Fibroblast of skin of abdomen (primary cell): ENCODE measurements around the gene ISL2.

Experiments used
- DNase-seq: peaks from one replicate; pipeline ENCODE4 v3.0.0-alpha.2; 2013

Gene ISL2

DNA sequence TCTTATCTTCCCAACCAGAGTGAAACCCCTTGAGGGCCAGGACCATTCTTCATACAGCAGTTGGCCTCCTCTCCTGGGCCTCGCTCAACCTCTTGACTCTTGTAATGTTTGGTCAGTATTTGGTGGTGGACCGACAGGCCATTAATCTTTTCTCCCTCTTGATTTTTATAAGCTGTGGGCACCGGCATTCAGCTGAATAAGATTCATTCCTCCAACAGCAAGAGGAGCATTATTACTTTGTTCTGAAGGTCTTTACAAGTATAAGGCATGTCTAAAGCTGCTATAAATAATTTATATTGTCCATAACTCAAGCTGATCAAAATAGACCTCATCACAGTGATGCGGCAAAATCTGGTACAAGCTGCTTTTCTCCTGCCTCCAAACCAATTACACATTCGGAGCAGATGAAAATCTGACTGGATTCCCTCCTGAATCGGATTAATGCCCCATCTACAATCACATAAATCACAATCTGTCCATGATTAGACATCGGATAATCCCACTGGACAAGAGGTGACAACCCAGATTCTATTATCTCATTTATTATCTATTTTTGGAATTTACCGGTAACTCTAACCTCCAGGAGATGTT, 8.4 kb upstream of the ISL2 start:
- DNase-seq = no peak

DNA sequence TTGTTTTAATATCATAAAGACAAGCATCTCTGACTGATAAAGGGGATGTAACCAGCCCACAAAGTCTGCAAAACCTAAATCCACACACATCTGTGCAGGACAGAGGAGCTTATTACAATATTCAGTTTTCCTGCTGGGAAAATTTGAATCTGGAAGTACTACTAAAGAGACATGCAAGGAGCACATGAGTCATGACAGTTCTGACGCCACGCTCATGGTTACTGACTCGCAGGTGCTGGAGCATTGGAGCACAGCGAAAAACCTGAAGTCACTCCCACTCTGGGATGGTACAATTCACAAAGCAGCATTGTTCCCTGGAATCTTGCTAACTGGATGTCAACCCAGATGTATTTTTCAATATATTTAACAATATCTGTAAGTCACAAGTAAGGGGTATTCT, 7.6 kb upstream of the ISL2 start:
- DNase-seq = no peak

DNA sequence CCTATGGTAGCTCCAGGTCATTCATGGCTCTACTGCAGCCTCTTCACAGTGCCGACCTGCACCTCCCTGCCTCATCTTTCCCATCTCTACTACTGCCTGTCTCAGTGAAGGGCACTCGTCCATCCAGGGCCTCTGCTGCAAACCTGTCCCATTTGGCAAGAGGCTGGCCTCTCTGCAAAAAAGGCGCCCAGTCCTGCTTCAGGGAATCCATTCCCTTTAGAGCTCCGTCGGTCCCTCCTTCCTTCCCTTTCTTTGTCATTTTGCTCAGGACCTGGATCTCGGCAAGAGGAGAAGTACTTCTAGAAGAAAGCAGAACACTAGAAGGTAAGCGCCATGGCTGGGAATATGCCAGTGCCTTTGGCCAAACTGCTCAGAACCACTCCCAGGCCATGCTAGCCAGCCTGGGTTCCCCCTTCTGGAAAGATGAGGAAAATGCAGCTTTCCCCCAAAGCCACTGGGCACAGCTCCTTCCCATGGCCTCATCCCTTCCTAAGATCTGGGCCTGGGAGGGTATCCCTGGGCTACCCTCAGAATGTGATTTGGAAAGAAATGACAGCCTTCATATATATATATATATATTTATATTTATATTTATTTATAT, 6.4 kb upstream of the ISL2 start:
- DNase-seq = no peak

DNA sequence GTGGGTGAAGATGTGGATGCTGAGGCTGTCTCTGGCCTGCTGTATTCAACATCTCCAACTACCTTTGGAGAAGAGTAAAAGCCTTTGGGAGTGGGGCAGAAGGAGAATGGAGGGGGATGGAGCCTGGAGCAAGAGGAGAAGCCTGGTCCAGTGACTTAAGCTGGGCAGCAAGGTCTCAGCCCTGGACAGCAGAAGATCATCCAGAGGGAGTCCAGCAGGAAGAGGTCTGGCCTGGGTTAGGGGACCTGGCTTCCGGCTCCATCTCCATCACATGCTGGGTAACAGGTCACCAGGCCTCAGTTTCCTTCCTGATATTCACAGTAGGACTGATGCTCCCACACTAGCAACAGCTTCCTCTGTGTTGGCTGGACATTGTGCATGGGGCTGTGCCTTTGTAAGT, 3.8 kb upstream of the ISL2 start:
- no peak for DNase-seq

DNA sequence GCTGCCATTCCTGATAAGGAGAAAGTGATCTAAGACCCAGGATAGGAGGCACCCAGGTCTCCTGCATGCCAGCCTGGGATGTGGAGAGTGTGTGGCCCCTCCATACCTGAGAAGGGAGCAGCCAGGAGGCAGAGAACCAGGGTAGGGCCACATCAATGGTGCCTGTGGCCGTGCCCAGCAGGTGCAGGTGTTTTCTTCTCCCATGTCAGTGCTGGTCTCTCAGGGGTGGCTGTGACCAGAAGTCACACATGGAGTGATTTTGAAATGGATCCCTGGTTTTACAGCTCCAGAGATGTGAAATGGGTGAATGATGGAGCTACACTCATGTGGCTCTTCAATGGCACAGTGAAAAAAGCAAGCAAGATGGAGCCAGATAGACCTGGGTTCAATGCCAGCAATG, 3.3 kb upstream of the ISL2 start:
- DNase-seq = no peak

DNA sequence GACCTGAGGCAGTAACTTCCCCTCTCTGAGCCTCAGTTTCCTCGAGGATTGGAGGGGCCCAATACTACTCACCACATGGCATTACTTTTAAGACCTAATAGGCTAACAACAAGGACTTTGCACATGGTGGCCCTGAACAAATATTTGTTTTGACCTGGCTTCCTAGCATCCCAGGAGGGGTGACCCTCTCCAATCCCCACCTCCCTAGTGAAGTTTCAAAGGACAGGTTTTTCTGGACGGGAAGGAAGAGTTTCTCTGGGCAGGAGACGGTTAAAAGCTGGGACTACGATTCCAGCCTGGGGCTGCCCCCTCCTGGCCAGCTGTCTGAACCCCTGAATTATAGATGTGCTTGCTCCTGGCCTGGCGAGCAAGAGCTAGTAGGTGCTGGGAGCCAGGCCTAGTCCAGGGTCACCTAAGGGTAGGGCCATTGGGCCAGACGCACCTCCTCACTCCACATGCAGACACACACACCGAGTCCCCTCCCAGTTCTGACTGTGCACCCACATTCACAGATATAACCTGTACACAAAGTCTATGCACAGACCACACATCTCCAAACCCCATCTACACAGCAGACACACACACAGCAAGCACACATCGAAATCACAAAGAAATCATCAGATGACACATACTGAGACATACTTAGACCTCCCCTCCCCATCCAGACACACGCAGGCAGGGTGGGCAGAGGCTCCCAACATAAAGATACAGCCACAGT, 2.7 kb upstream of the ISL2 start:
- no peak for DNase-seq

DNA sequence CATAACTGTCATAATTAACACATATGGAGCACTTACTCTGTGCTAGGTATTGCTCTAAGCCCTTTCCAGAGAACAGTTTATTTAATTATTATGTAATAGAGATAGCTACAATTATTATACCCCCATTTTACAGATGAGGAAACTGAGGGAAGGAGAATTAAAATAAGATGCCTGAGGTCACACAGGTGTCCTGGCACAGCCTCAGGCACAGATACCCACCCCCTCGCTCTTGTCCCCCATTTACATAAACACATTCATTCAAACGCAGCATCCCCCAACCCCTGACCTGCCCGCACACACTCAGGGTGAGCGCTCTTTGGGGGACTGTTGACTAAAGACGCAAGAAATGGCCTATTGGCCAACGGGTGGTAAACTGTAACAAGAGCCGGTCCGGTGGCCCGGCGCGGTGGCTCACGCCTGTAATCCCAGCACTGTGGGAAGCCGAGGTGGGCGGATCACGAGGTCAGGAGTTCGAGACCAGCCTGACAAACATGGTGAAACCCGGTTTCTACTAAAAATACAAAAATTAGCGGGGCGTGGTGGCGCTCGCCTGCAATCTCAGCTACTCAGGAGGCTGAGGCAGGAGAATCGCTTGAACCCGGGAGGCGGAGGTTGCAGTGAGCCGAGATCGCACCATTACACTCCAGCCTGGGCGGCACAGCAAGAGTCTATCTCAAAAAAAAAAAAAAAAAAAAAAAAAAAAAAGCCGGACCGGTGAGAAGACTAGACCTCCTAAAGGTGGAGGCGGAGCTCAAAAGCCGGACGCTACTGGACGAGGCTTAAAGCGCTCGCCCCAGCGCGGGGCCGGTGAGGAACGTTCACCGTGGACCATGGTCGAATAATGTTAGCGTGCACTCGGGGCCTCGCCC, 1.9 kb upstream of the ISL2 start:
- no peak for DNase-seq

DNA sequence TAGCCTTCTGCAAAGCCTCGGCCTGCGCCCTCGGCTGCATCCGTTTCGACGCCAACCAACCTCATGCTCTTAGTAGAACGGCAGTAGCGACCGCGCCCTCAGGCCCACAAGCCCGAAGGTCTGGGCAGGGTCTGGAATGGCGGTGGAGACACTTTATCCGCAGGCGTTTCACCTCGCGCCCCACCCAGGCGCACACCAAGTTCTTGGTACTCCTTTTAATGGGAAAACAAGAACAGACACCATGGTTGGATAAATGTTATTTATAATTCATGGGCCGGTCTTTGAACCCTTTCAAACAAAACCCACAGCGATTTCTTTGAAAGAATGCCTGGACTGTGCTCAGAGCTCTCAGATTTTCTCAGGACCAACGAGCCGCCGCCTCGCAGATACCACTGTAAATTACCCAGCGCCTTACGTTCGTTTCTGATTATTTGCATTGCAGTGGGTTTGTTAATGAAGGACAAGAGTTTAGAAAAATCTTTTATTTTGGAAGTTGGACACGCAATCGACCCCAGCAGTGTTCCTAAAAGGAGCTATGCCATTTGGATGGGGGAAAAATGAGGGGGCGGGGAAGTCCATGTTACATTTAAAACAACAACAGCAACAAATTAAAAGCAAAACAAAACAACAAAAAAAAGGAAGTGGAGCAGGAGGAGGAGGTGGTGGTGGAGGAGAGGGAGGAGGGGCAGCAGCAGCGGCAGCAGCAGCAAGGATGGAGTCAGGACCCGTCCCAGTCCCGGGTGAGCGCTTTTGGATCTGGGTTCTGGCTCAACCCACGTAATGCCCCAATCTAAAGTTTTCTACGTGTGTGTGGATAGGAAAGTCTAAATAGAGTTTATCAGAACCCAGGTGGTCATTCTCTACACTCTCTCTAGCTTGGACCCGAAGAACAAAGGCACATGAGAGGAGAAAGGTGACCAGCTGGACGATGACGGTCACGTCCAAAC, 993 bp upstream of the ISL2 start:
- peak; percentile 31 for DNase-seq

DNA sequence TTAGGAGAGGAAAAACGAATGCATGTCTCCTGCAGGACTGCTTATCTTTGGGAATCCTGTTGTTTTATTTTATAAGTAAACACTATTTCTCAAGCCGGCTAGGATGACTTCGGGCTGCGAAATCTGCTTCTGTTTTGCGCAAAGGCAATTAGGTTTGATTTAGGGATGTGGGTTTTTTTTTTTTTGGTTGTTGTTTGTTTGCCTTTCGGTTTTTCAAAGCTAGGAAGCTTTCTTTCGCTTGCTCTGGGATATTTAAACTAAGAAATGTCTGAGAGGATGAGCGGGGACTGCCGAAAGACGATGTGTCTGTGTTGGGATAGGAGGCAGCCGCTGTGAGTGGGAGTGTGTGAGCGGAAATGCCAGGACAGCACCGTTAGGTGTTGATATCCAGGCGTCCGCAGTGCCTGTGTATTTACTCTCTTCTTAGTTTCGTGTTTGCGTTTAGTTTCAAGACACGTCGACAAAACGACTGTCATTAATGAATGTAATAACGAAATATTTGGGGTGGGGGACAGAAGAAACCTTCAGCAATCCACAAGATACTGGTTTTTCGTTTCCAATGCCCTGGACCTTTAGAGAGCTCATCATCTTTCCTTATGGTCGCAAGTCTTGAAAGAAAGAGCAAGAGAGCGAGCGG, 604 bp downstream of the ISL2 start:
- peak; percentile 24 for DNase-seq

DNA sequence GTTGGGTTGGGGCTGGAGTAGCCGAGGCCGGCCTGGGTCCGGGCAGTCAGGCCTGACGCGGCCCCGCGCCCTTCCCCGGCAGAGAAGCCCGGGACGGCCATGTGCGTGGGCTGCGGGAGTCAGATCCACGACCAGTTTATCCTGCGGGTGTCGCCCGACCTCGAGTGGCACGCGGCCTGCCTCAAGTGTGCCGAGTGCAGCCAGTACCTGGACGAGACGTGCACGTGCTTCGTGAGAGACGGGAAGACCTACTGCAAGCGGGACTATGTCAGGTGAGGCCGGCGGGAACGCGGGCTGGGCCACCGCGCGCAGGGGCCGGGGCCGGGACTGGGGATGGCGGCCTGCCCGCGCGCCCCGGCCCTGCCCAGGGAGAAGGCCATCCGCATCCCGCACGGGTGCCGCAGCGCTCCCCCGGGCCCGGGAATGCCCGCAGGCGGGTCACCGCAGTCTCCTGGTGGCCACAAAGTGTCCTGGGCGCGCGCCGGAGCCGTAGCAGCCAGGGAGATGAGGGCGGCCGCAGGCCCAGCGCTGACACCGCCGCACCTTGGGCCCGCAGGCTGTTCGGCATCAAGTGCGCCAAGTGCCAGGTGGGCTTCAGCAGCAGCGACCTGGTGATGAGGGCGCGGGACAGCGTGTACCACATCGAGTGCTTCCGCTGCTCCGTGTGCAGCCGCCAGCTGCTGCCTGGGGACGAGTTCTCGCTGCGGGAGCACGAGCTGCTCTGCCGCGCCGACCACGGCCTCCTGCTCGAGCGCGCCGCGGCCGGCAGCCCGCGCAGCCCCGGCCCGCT, 1.3 kb downstream of the ISL2 start:
- no peak for DNase-seq

DNA sequence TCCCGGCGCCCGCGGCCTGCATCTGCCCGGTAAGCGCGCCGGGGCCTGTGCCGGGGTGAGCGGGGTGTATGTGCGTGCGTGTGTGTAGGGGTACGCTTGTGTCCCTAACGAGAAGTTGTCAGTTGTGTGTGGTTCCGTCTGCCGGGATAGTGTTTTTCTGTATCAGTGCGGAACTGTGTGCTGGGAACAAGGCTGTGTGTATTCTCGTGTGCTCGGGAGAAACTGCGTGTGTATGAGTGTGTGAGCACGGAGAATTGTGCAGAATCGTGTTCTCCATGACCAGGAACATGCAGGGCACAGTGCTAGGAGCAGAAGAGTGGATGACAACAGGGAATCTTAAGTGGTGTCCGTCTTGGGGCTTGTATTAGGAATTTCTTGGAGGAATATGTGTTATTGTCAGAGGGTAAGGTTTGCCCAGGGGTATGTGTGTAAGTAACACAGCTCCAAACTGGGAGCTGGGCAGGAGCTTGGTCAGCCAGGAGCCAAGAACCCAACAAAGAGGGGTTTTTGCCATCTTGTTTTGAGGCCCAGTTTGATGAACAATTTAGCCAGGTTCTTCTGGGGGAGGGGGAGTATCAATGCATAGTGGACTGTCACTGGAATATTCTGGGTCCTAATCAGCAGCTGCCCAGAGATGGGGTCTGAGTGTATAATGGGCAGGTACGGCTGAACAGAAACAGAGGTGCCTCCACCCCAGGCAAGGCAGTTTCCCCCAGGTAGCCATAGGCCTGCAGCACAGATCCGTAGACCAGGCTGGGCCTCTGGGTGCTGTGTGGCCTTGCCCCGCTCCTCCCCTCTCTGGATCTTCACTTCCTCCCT, 2.1 kb downstream of the ISL2 start:
- no peak for DNase-seq

DNA sequence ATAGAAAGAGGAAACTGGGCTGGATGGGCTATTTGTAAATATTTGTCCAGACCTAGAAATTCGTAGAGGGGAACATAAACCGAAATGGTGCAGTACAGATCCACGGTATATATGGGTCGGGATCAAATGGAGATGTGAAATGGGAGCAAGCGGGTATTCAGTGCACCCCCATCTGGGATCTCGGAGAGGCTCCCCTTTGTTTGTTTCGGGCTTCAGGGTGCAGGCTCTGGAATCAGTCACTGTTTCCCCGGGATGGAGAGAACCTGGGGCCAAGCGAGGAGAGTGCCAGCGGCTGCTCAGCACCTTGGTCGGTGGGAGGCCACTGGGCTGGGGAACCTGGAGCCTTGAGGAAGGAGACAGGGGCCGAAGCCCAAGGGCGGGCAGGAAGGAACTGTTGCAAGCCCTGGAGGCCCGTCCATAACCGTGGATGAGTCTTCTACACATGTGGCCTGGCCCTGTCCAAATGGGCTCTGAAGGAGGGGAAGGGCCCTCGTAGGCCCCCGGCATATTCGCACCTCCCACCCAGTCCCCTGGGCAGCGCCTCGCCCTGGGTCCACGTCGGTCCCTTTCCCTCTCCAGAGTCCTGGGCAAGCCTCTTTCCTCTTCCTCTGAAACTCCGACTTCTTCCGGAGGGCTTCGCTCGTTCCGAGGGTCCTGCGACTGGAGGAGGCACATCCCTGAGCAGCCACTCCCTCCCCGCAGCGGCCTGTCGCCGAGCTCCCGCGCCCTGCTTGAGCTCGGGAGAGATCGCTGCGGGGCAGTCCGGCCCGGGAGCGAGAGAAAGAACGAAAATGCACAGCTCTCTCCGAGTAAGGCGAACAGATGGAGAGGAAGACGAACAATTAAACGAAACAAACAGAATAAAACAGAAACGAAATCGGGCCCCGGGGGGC, 3.0 kb downstream of the ISL2 start:
- DNase-seq = peak; percentile 23

DNA sequence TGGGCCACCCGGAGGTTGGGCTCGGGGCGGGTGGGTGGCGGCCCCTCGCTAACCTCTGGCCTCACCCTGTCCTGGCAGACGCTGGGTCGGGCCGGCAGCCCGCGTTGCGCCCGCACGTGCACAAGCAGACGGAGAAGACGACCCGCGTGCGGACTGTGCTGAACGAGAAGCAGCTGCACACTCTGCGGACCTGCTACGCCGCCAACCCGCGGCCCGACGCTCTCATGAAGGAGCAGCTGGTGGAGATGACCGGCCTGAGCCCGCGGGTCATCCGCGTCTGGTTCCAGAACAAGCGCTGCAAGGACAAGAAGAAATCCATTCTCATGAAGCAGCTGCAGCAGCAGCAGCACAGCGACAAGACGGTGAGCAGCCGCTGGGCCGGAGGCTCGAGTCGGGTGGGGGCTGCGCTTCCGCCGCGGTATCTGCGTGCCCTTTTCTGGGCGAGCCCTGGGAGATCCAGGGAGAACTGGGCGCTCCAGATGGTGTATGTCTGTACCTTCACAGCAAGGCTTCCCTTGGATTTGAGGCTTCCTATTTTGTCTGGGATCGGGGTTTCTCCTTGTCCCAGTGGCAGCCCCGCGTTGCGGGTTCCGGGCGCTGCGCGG, 3.7 kb downstream of the ISL2 start:
- DNase-seq = peak; percentile 27

DNA sequence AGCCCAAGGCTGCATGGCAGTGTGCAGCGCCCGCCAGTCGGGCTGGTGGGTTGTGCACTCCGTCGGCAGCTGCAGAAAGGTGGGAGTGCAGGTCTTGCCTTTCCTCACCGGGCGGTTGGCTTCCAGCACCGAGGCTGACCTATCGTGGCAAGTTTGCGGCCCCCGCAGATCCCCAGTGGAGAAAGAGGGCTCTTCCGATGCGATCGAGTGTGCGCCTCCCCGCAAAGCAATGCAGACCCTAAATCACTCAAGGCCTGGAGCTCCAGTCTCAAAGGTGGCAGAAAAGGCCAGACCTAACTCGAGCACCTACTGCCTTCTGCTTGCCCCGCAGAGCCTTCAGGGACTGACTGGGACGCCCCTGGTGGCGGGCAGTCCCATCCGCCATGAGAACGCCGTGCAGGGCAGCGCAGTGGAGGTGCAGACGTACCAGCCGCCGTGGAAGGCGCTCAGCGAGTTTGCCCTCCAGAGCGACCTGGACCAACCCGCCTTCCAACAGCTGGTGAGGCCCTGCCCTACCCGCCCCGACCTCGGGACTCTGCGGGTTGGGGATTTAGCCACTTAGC, 4.3 kb downstream of the ISL2 start:
- DNase-seq = no peak

DNA sequence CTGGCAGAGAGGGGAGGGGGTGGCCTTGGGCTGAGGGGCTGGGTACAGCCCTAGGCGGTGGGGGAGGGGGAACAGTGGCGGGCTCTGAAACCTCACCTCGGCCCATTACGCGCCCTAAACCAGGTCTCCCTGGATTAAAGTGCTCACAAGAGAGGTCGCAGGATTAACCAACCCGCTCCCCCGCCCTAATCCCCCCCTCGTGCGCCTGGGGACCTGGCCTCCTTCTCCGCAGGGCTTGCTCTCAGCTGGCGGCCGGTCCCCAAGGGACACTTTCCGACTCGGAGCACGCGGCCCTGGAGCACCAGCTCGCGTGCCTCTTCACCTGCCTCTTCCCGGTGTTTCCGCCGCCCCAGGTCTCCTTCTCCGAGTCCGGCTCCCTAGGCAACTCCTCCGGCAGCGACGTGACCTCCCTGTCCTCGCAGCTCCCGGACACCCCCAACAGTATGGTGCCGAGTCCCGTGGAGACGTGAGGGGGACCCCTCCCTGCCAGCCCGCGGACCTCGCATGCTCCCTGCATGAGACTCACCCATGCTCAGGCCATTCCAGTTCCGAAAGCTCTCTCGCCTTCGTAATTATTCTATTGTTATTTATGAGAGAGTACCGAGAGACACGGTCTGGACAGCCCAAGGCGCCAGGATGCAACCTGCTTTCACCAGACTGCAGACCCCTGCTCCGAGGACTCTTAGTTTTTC, 4.9 kb downstream of the ISL2 start:
- no peak for DNase-seq

DNA sequence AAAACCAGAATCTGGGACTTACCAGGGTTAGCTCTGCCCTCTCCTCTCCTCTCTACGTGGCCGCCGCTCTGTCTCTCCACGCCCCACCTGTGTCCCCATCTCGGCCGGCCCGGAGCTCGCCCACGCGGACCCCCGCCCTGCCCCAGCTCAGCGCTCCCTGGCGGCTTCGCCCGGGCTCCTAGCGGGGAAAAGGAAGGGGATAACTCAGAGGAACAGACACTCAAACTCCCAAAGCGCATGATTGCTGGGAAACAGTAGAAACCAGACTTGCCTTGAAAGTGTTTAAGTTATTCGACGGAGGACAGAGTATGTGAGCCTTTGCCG, 5.4 kb downstream of the ISL2 start:
- no peak for DNase-seq

DNA sequence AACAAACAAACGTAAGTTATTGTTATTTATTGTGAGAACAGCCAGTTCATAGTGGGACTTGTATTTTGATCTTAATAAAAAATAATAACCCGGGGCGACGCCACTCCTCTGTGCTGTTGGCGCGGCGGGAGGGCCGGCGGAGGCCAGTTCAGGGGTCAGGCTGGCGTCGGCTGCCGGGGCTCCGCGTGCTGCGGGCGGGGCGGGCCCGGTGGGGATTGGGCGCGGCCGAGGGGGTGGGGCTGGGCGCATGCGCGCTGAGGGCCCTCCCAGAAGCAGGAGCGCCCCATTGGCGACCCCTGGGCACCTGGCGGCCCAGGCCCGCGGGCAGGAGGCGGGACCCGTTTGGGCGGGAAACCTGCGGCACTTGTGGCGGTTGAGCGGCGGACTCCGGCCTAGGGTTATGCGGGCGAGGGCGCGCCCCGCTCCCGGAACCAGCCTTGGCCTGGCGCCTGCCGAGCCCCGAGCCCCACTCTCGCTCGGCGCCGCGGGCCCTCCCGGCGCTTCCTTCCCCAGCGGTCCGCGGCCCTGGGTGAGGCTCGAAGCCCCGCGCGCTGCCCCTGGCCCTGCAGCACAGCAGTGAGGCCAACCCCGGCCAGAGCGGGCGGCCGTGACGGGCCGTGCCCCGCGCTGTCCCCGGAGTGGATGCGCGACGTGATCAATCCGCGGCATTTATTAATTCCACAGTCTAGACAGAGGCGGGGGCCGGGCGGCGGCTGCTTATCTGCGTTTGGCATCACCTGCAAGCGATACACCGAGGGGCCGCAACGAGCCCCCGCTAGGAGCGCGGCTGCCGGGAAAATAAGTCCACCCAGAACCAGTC, 6.0 kb downstream of the ISL2 start:
- DNase-seq = no peak
